ENCODE data around the gene MYO19.
"Not testable (repeated sequence)": the region's sequence is repeated elsewhere in the genome, so short reads cannot be mapped to it uniquely, and the experiment has no call there.

Gene MYO19

DNA sequence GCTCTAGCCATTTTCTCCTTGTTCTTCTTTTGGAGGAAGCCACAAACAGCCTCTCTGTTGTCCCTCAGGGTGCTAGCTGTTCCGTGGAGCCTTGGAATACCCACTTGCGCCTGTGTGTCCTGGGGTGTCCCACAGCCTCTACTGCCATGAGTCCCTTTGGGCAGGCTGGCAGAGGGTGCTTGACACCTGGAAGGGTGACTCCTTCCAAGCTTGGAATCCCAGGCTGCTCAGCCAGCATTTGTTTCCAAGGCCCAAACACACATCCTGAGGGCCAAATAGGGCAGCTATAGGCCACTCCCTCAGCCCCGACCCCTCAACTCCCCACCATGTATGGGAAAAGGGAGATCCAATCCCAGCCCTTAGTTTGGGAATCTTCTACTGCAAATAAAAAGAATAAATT, 33.3 kb downstream of the MYO19 start:
- no peak for FAIRE-seq
- DNase-seq (ENCODE audit: insufficient read length, low spot score): no peak

- FAIRE-seq (no peak), DNase-seq (ENCODE audit: insufficient read length, low spot score) (no peak)
These were observed 33.9 kb downstream of the MYO19 start for GRCh38 chr17:36500745-36501225.

DNA sequence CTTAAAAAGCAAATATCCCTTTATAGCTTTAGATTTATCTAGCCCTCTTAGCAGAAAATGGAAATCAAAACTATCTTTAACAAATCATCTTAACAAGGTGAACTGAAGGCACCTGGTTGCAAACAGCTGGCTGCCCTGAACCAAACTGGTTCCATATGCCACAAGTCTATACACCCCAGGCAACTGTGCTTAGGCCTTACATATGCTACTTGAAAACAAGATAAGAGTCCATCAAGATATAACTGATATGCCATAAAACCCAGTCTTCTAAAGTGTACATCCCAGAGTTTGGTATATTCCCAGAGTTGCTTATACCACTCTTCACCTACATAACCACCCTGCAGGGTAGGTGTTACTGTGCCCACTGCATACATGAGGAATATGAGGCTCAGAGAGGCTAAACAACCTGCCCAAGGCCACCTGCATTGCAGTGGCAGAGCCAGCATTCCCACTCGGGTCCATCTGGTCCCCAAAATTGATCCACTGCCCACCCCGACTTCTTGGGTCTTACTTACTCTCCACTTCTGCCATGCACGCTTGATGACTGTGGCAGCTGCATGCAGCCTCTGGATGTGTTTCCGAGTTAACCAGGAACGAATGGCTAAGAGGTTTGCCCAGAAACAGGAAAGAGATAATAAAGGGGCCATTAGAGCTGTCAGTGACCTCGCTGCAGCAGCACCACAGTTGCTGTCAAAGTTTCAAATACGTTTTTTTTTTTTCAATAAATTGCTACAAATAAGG, 35.9 kb downstream of the MYO19 start:
- FAIRE-seq: no peak
- DNase-seq (ENCODE audit: insufficient read length, low spot score): no peak

- DNase-seq (ENCODE audit: insufficient read length, low spot score) (no peak), FAIRE-seq (no peak)
These were observed 36.5 kb downstream of the MYO19 start for GRCh38 chr17:36498155-36498554.

GRCh38 chr17:36496018-36496789, 38.5 kb downstream of the MYO19 start:
- FAIRE-seq: no peak
- no peak for DNase-seq (ENCODE audit: insufficient read length, low spot score)

DNA sequence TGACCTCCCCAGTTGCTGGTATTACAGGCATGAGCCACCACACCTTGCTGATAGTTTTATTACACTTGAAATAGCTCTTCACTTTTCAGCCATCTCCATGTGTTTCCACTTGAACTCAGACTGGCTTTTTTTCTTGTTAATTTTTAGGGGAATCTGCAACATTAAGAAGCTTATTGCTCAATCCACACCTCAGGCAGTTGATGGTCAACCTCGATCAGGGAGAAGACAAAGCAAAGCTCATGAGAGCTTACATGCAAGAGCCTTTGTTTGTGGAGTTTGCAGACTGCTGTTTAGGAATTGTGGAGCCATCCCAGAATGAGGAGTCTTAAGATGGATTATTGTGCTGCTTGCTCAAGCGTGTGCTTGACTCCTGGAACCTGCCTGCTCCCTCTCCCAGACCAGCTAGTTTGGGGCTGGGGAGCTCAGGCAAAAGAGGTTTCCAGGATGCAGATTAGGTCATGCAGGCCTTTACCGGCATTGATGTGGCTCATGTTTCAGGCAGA, 39.5 kb downstream of the MYO19 start:
- no peak for DNase-seq (ENCODE audit: insufficient read length, low spot score)
- FAIRE-seq: no peak

DNA sequence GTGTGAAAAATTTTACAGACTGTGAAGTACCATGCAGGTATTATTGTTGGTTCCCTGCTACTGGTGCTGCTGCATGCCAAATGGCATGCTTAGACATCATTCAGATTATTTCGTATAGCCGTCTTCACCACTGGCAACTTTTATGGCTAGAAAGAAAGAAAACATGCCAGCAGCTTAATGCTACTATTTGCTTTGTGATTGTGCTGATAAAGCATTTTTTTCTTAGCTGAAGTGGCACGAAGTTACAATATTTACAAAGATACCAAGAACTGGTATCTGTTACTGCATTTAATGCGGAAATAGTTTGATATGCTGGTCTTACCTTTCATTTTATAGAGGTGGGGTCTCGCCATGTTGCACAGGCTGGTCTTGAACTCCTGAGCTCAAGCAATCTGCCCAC, 40.0 kb downstream of the MYO19 start:
- DNase-seq (ENCODE audit: insufficient read length, low spot score) (no peak), FAIRE-seq (no peak)

GRCh38 chr17:36493956-36494355, 40.7 kb downstream of the MYO19 start:
- DNase-seq (ENCODE audit: insufficient read length, low spot score): no peak
- no peak for FAIRE-seq

DNA sequence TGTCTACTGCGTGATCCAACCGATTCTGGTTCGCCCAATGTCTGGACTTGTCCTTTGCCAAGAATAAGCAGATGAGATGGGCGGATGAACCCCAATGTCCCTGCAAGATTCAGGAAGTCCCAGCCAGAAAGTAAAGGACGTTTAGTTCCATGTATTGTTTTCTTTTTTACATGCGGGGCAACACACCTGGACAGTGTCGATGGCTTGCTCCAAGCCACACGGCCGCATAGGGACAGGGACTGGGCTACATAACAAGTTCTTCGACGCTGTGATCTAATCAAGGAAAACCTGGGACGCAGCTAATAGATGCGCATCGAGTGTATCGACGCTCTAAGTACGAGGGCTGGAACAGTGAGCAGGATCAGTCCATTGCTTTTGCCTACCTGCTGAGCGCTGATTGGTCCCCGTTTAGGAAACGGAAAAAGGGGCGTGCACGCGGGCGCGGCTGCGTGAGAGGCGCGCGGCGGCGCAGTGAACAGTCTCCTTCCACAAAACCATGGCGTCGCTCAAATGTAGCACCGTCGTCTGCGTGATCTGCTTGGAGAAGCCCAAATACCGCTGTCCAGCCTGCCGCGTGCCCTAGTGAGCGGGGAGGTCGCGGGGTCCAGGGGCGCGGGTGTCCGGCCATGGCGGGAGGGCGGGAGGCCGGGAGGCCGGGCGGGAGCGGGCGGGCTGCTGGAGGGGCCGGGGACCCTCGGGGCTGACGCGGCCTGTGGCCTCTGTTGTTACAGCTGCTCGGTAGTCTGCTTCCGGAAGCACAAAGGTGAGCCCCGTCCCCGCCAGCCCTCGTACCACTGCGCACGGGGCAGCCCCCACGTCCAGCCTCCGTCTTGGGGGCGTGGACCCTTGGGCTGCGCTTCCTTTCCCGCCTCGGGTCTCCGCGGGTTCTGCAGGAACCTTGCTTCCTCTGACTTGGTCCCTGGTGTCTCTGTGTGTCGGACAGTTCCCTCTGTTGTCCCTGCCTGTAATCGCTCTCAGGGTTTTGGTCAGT, 48.2 kb downstream of the MYO19 start, which contains the start of gene ZNHIT3:
Gene ZNHIT3 (plus strand): TSS at position 478 of the 991 bp plus-strand sequence. CDS start 19 bp downstream, at position 497.
- DNase-seq (ENCODE audit: insufficient read length, low spot score) (peak; percentile 95), FAIRE-seq (no peak)

GRCh38 chr17:36485805-36486203, 48.9 kb downstream of the MYO19 start:
- FAIRE-seq (no peak), DNase-seq (ENCODE audit: insufficient read length, low spot score) (peak; percentile 56)

DNA sequence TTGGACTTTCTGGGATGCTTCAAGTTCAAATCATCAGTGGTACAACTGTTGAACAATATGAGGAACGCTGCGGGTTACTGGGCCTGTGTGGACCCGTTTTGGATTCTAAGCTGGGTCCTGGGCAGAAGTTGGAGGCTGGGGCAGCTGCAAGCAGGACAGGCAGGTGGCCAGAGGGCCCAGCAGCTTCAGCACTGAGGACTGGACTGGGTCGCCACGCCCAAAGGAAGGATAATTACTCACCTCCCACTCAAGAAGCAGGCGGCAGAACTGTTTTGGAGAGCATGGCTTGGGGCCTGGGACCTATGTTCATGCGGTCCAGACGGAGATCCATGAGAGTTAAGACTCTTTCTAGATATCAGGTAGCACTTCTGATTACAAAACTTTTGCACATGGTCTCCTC, 49.6 kb downstream of the MYO19 start:
- no peak for FAIRE-seq
- DNase-seq (ENCODE audit: insufficient read length, low spot score): no peak

DNA sequence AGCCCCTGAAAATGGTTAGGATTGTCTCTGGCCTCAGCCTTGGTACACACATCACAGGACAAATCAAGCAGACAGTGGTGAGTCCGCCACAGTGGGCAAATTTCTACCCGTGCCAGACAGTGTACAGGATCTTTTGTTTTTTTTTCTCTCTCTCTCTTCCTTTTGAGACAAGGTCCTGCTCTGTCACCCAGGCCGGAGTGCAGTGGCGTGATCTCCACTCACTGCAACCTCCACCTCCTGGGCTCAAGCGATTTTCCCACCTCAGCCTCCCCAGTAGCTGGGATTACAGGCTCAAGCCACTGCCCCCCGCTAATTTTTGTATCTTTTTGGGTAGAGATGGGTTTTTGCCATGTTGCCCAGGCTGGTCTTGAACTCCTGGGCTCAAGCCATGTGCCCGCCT, 50.6 kb downstream of the MYO19 start:
- FAIRE-seq: not testable (repeated sequence)

GRCh38 chr17:36482611-36483504, 51.8 kb downstream of the MYO19 start:
- peak; percentile 85 for DNase-seq (ENCODE audit: insufficient read length, low spot score)
- FAIRE-seq: no peak

More for the DNA sequence above, 50.6 kb downstream of the MYO19 start:
- DNase-seq (ENCODE audit: insufficient read length, low spot score): not testable (repeated sequence)

DNA sequence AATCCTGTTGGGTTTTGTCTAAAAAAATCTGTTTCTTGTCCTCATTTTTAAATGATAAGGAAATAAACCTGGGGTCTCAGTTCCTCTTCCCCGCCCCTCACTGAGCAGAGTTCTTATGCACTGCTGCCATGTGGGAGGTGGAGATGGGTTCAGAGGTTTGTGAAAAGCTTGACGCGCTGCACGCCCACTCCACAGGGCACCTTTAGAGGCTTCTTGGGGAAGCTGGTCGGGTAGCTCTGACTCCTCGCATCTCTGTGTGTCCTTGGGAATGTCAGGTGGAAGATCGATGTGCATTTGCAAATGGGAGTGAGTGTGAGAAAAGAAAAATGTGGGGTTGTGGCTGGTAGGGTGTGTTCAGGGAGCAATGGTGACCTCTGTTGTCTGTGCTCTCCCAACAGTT, 52.8 kb downstream of the MYO19 start:
- FAIRE-seq (no peak), DNase-seq (ENCODE audit: insufficient read length, low spot score) (no peak)

DNA sequence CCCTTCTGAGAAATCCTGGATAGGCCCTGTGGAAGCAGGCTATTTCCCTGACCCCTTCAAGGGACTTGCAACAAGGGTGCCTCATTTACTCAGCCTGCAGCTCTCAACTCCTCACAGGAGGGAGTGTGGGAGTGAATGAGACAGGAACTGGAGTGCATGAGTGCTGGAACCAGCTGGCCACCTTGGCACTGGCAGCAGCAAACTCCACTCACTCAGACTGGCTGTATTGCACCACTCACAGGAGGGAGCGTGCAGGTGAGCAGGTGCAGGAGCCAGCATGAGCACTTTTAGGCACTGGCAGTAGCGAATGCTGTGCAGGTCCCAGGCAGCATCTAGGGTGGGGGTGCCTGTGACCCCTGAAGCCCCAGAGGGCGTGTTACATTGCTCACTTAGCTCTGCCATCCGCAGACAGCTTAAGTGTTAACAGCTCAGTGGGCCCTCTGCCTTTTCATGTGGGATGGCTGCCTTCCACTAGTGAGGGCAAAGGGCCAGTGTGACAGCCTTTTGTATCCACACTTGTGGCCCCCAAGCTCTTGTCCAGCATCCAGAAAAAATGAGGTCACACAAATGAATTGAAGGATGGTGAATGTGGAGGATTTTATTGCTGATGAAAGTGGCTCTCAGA, 59.2 kb downstream of the MYO19 start:
- DNase-seq (ENCODE audit: insufficient read length, low spot score) (no peak), FAIRE-seq (no peak)

GRCh38 chr17:36474571-36474970, 60.1 kb downstream of the MYO19 start:
- FAIRE-seq (no peak), DNase-seq (ENCODE audit: insufficient read length, low spot score) (no peak)

DNA sequence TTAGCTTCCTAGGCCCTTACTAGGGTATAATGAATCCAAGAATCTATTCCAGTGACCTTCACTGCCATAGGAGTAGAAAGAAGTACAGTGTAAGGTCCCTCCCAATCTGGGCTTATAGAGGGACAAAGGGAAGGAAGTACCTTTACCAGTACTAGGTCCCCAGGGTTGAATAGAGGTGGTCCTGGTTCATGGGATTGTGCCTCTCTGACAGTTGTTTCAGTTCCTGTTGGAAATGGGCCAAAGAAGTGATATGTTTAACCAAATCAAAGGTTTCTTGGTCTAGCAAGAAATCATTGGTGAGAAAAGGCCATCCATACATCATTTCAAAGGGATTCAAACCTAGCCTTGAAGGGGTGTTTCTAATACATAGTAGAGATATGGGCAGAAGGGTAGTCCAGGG, 64.2 kb downstream of the MYO19 start:
- no peak for FAIRE-seq
- DNase-seq (ENCODE audit: insufficient read length, low spot score): no peak

DNA sequence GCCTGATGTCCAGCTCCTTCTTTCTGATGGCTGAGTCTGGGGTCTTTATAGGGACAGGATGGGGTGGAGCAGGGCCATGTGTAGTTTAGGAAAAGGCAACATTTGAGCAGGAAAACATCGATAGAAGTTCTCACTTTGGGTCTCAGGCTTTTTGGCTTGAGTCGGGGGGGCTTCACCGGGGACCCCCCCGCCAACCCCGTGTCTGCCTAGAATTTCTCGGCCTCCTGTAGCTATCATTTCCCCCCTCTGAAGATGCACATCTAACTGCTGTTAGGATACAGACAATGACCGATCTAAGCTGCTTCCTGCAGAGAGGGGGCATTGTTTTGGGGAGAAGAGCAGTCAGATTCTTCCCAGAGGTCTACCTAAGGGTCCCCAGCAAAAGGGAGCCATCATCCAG, 64.9 kb downstream of the MYO19 start:
- FAIRE-seq: no peak
- DNase-seq (ENCODE audit: insufficient read length, low spot score): no peak

All from GM19239 (cell line).